Activated naive CD8-positive, alpha-beta T cell treated with anti-CD3 and anti-CD28 coated beads, Interleukin-2, amount 10 ng/mL, durations not matched to agents 7 days and 5 days (primary cell): Measurements from ENCODE around the gene CLEC11A. TPM values are rescaled to one million over a fixed set of nuclear protein-coding genes. Genes with fewer than 3 reads are reported as not detected.
"Not testable (repeated sequence)": the region's sequence is repeated elsewhere in the genome, so short reads cannot be mapped to it uniquely, and the experiment has no call there.

ENCODE experiments used
- ATAC-seq: fragments of 150-1000 bp; cut with Tn5 transposase; one replicate; pipeline ENCODE4 v1.10.0; 2021; ENCODE audit warnings: low read depth, moderate library complexity
- POLR2A ChIA-PET: fragments of 350-600 bp; sonication (Branson Sonifier 250); formaldehyde crosslinking; loops from one replicate; lab custom pipeline; 2021; ENCODE audit warnings: antibody characterized with exemption; lab: Charles Lee
- DNase-seq: peaks from one replicate; pipeline ENCODE4 v3.0.0; 2021
- H3K27ac Mint-ChIP-seq: one replicate; pipeline ENCODE4 v1.8.0; 2022; ENCODE audit warnings: mild to moderate bottlenecking, mixed read lengths
- H3K27me3 Mint-ChIP-seq: one replicate; pipeline ENCODE4 v1.8.0; 2022; ENCODE audit warnings: mild to moderate bottlenecking, moderate library complexity, mixed read lengths
- H3K36me3 Mint-ChIP-seq: one replicate; pipeline ENCODE4 v1.8.0; 2021; ENCODE audit warnings: mild to moderate bottlenecking, mixed read lengths
- H3K4me1 Mint-ChIP-seq: one replicate; pipeline ENCODE4 v1.8.0; 2021; ENCODE audit warnings: mixed read lengths
- H3K4me3 Mint-ChIP-seq: one replicate; pipeline ENCODE4 v1.8.0; 2022; ENCODE audit warnings: mild to moderate bottlenecking, moderate library complexity, mixed read lengths
- H3K9me3 Mint-ChIP-seq: one replicate; pipeline ENCODE4 v1.8.0; 2021; ENCODE audit warnings: mixed read lengths
- total RNA-seq, 2 experiments: library from RNA; stranded (reverse); gene quantifications; one replicate each; pipeline ENCODE4 v1.2.3, GENCODE V29; 2021

Gene CLEC11A
- total RNA-seq, 2 experiments from 2014 or later: 2.4 to 2.7 TPM

DNA sequence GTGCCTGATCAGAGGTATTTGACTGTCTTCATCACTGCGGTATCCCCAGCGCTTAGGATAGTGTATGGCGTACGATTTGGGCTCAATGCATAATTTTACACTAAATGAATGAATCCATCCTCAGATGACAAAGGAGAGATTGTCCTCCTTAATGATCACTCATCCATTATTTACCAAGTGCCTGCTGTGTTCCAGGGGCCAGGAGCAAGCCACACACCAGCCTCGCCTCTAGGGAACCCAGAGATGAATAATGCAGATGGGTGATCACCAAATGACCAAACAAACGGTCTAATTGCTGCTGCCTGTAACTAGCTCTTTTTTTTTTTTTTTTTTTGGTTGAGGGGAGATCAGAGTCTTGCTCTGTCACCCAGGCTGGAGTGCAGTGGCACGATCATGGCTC lies 41.2 kb downstream of the CLEC11A start:
- DNase-seq (no peak), ATAC-seq (no peak)
- peaks cover 11% of the 10 kb centered on the region for H3K27me3 Mint-ChIP-seq
- H3K36me3 Mint-ChIP-seq: no peaks in the 10 kb centered on the region
- H3K4me3 Mint-ChIP-seq: no peak overlapping the region
- POLR2A ChIA-PET: interaction anchor here (0.7 kb wide), 1 partner anchor 1179 kb away, joined by 3 read pairs; no protein-coding TSS in a partner anchor
- no peaks in the 10 kb centered on the region for H3K4me1 Mint-ChIP-seq
- no peak overlapping the region for H3K27ac Mint-ChIP-seq
- peaks cover 3% of the 10 kb centered on the region for H3K9me3 Mint-ChIP-seq

DNA sequence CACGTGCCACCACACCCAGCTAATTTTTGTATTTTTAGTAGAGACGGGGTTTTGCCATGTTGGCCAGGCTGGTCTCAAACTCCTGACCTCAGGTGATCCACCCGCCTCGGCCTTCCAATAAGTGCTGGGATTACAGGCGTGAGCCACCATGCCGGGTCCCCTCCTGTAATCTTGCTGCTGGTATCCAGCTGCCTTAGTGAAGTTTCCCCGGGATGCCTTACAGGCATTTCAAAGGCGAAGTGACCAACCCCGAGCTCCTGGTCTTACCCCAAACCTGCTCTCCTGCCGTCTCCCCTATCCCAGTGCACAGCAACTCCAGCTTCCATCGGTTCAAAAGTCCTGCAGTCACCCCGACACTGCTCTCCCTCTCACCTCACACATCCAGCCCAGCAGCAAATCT lies 43.6 kb downstream of the CLEC11A start:
- H3K4me1 Mint-ChIP-seq, ATAC-seq, POLR2A ChIA-PET, H3K9me3 Mint-ChIP-seq, H3K36me3 Mint-ChIP-seq, DNase-seq, H3K4me3 Mint-ChIP-seq, H3K27ac Mint-ChIP-seq: not testable (repeated sequence)
- H3K27me3 Mint-ChIP-seq: peaks cover 16% of the 10 kb centered on the region

DNA sequence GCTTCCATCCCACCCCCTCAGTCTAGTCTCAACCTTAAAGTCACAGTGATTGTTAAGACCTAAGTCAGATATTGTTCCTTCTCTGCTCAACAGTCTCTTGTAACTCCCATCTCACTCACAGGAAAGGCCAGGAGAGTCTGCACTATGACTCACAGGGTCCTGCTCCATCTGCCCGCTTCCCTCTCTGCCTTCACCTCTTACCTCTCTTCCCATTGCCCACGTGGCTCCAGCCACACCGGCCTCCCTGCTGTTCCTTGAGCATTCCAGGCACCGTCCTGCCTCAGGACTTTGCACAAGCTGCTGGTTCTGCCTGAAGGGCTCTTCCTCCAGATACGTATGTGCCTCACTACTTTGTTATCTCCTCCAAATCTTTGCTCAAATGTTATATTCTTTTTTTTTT lies 44.1 kb downstream of the CLEC11A start:
- H3K27ac Mint-ChIP-seq, POLR2A ChIA-PET, H3K4me1 Mint-ChIP-seq, ATAC-seq, DNase-seq, H3K9me3 Mint-ChIP-seq, H3K4me3 Mint-ChIP-seq, H3K36me3 Mint-ChIP-seq: not testable (repeated sequence)
- H3K27me3 Mint-ChIP-seq: peaks cover 16% of the 10 kb centered on the region

DNA sequence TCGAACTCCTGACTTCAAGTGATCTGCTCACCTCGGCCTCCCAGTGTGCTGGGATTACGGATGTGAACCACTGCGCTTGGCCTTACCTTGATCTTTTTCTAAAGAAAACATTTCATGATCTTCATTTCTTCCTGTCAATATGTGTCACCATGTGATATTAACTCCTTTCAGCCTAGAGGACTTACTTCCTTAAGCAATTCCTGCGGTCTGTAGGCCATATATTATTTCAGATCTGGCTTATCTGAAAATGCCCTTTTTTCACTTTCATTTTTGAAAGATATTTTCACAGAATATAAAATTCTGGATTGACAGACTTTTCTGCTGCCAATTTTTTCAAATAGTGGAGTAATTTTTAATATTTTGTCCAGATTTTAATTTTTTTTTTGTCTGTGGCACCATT lies 45.1 kb downstream of the CLEC11A start:
- no peaks in the 10 kb centered on the region for H3K9me3 Mint-ChIP-seq
- no peak for ATAC-seq
- no peaks in the 10 kb centered on the region for H3K4me1 Mint-ChIP-seq
- no peak overlapping the region for H3K4me3 Mint-ChIP-seq
- no peak overlapping the region for H3K27ac Mint-ChIP-seq
- no peak for DNase-seq
- H3K36me3 Mint-ChIP-seq: no peaks in the 10 kb centered on the region
- H3K27me3 Mint-ChIP-seq: peaks cover 16% of the 10 kb centered on the region
- POLR2A ChIA-PET: no interaction called here

DNA sequence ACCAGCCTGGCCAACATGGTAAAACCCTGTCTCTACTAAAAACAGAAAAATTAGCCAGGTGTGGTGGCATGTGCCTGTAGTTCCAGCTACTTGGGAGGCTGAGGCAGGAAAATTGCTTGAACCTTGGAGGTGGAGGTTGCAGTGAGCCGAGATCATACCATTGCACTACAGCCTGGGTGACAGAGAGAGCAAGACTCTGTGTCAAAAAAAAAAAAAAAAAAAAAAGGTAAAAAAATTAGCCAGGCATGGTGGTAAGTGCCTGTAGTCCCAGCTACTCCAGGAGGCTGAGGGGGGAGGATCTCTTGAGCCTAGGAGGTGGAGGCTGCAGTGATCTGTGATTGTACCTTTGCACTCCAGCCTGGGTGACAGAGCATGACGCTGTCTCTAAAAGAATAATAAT lies 47.0 kb downstream of the CLEC11A start, which contains the start of gene GPR32:
GPR32 (plus strand) TSS at position 301 of the 400 bp plus-strand sequence. CDS start 137 bp downstream, outside the sequence.
- H3K4me1 Mint-ChIP-seq, H3K4me3 Mint-ChIP-seq, ATAC-seq, H3K27ac Mint-ChIP-seq, DNase-seq, H3K9me3 Mint-ChIP-seq, H3K36me3 Mint-ChIP-seq, POLR2A ChIA-PET: not testable (repeated sequence)
- H3K27me3 Mint-ChIP-seq: peaks cover 19% of the 10 kb centered on the region

DNA sequence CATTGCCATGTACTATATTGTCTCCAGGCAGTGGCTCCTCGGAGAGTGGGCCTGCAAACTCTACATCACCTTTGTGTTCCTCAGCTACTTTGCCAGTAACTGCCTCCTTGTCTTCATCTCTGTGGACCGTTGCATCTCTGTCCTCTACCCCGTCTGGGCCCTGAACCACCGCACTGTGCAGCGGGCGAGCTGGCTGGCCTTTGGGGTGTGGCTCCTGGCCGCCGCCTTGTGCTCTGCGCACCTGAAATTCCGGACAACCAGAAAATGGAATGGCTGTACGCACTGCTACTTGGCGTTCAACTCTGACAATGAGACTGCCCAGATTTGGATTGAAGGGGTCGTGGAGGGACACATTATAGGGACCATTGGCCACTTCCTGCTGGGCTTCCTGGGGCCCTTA lies 47.7 kb downstream of the CLEC11A start:
- H3K27me3 Mint-ChIP-seq: peaks cover 25% of the 10 kb centered on the region
- ATAC-seq (no peak), DNase-seq (no peak)
- no peak overlapping the region for H3K4me3 Mint-ChIP-seq
- POLR2A ChIA-PET: no interaction called here
- H3K27ac Mint-ChIP-seq: no peak overlapping the region
- H3K9me3 Mint-ChIP-seq: no peaks in the 10 kb centered on the region
- no peaks in the 10 kb centered on the region for H3K36me3 Mint-ChIP-seq
- no peaks in the 10 kb centered on the region for H3K4me1 Mint-ChIP-seq

DNA sequence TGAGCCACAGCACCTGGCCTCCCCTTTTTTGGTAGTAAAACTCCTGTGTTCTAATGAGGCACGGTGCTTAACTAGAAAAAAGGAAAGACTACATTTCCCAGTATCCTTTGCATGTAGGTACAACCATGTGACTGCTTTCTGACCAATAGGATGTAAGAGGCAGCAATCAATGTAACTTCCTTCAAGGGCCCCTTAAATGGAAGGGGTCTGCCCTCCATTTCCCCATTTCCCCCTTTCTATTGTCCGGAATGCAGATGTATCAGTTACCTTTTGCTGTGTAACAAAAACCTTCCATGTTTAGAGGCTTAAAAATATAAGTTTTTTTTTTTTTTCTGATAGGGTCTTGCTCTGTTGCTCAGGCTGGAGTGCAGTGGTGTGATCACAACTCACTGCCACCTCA lies 49.3 kb downstream of the CLEC11A start:
- DNase-seq (no peak), ATAC-seq (no peak)
- Mint-ChIP-seq H3K4me1 (no peaks in the 10 kb centered on the region), H3K9me3 (no peaks in the 10 kb centered on the region), H3K27me3 (peaks cover 33% of the 10 kb centered on the region), H3K4me3 (no peak overlapping the region), H3K36me3 (no peaks in the 10 kb centered on the region), H3K27ac (no peak overlapping the region)
- POLR2A ChIA-PET: no interaction called here

DNA sequence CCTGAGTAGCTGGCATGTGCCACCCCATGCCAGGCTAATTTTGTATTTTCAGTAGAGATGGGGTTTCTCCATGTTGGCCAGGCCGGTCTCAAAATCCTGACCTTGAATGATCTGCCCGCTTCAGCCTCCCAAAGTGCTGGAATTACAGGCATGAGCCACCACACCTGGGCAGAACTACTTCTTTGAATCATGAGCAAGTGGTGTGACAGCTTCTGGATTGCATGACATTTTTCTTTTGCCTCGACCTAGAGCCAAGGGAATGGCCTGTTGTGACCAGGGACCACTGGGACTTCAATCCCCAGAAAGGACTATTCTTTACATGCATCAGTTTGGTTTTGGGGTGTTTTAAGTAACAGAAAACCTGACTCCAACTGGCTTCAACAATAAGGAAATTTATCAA lies 49.7 kb downstream of the CLEC11A start:
- POLR2A ChIA-PET, H3K27ac Mint-ChIP-seq, H3K4me1 Mint-ChIP-seq, H3K36me3 Mint-ChIP-seq, H3K4me3 Mint-ChIP-seq, DNase-seq, ATAC-seq, H3K9me3 Mint-ChIP-seq: not testable (repeated sequence)
- peaks cover 36% of the 10 kb centered on the region for H3K27me3 Mint-ChIP-seq

DNA sequence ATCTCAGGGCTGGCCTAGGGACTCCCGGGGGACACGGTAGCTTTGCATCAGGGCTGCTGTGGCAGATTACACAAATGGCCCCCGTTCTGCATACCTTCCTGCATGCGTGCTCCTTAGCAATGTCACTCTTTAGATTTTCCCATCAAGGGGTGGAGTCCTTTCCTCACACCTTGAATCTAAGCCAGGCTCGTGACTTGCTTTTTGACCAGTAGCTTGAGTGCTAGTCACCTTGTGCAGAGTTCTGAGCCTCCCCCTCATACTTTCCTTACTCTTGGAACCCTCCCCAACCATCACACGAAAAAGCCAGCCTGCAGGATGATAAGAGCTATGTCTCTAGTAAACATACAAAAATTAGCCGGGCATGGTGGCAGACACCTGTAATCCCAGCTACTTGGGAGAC lies 50.3 kb downstream of the CLEC11A start:
- ATAC-seq, H3K4me1 Mint-ChIP-seq, POLR2A ChIA-PET, H3K27ac Mint-ChIP-seq, H3K4me3 Mint-ChIP-seq, H3K9me3 Mint-ChIP-seq, DNase-seq, H3K36me3 Mint-ChIP-seq: not testable (repeated sequence)
- peaks cover 36% of the 10 kb centered on the region for H3K27me3 Mint-ChIP-seq

Other genes with a start within 250 kb of the CLEC11A start
- 10 to 100 TPM; 56.0 to 60.7 TPM for gene EMC10, start 246.9 kb upstream of the CLEC11A start, total RNA-seq
- gene GARIN5A, start 246.5 kb upstream of the CLEC11A start, total RNA-seq: under 1 TPM; 0.50 to 0.57 TPM
- 10 to 100 TPM; 31.5 to 37.3 TPM for gene JOSD2, start 212.2 kb upstream of the CLEC11A start, total RNA-seq
- gene ASPDH, start 209.5 kb upstream of the CLEC11A start, total RNA-seq: not detected
- gene LRRC4B, start 154.9 kb upstream of the CLEC11A start, total RNA-seq: not detected
- under 1 TPM; 0.17 TPM for gene SYT3, start 83.5 kb upstream of the CLEC11A start, total RNA-seq
- gene C19orf81, start 73.9 kb upstream of the CLEC11A start, total RNA-seq: 1 to 10 TPM in 1 of 2 experiments, under 1 TPM in 1; 0.75 to 2.0 TPM
- not detected for gene SHANK1, start 3.6 kb upstream of the CLEC11A start, total RNA-seq
- gene GPR32, start 47.1 kb downstream of the CLEC11A start, total RNA-seq: not detected
- gene ACP4, start 67.1 kb downstream of the CLEC11A start, total RNA-seq: not detected
- gene KLK1, start 100.4 kb downstream of the CLEC11A start, total RNA-seq: 1 to 10 TPM; 1.4 to 2.7 TPM
- not detected for gene KLK15, start 110.2 kb downstream of the CLEC11A start, total RNA-seq
- not detected for gene KLK3, start 131.6 kb downstream of the CLEC11A start, total RNA-seq
- gene KLK2, start 150.1 kb downstream of the CLEC11A start, total RNA-seq: under 1 TPM in 1 of 2 experiments, not detected in 1; 0.44 TPM
- not detected for gene KLK4, start 188.0 kb downstream of the CLEC11A start, total RNA-seq
- gene KLK5, start 229.7 kb downstream of the CLEC11A start, total RNA-seq: not detected
- gene KLK6, start 246.2 kb downstream of the CLEC11A start, total RNA-seq: not detected